Loucy (cell line): ENCODE data around the gene KCNA10.

Experiments
- H2AFZ ChIP-seq: fragments of 200-600 bp; sonication (generic); 2 replicates; pipeline ENCODE4 v1.6.0; 2016; ENCODE audit warnings: antibody characterized with exemption, mild to moderate bottlenecking, low read length, moderate library complexity
- H3F3A ChIP-seq: fragments of 200-600 bp; 2 replicates; pipeline ENCODE4 v1.6.0; 2016; ENCODE audit warnings: antibody characterized with exemption, low read depth, mild to moderate bottlenecking
- H3K27me3 ChIP-seq: fragments of 200-600 bp; sonication (generic); 2 replicates; pipeline ENCODE4 v1.6.1; 2014; ENCODE audit warnings: low read length, mild to moderate bottlenecking; ENCODE audit not compliant: insufficient read depth, poor library complexity, severe bottlenecking
- H3K36me3 ChIP-seq: fragments of 200-600 bp; sonication (generic); 2 replicates; pipeline ENCODE4 v1.6.1; 2016; ENCODE audit warnings: low read length; ENCODE audit not compliant: insufficient read depth
- H3K4me1 ChIP-seq: fragments of 200-600 bp; sonication (generic); 2 replicates; pipeline ENCODE4 v1.5.1; 2014; ENCODE audit warnings: low read length, mild to moderate bottlenecking; ENCODE audit not compliant: insufficient read depth, poor library complexity, severe bottlenecking
- H3K4me2 ChIP-seq: fragments of 200-600 bp; sonication (generic); 2 replicates; pipeline ENCODE4 v1.6.0; 2014; ENCODE audit warnings: antibody characterized with exemption, low read length, low read depth, mild to moderate bottlenecking; ENCODE audit not compliant: poor library complexity, severe bottlenecking
- H3K4me3 ChIP-seq: fragments of 200-600 bp; sonication (generic); 2 replicates; pipeline ENCODE4 v1.5.1; 2014; ENCODE audit warnings: low read length, mild to moderate bottlenecking, mixed read lengths; ENCODE audit not compliant: poor library complexity, severe bottlenecking
- H3K79me2 ChIP-seq: fragments of 200-600 bp; sonication (generic); 2 replicates; pipeline ENCODE4 v1.6.1; 2014; ENCODE audit warnings: low read length; ENCODE audit not compliant: insufficient read depth
- H3K9ac ChIP-seq: fragments of 200-600 bp; sonication (generic); 2 replicates; pipeline ENCODE4 v1.6.0; 2014; ENCODE audit warnings: mild to moderate bottlenecking, low read depth, low read length, moderate library complexity; ENCODE audit not compliant: poor library complexity, severe bottlenecking
- H3K9me2 ChIP-seq: fragments of 200-600 bp; sonication (generic); replicated peaks from 2 replicates; pipeline ENCODE4 v1.6.1; 2016; ENCODE audit warnings: low read depth, low read length, mixed read lengths
- H3K9me3 ChIP-seq: fragments of 200-600 bp; sonication (generic); 2 replicates; pipeline ENCODE4 v1.6.1; 2014; ENCODE audit warnings: mild to moderate bottlenecking, antibody characterized with exemption, low read length, low read depth; ENCODE audit not compliant: insufficient read depth
- H4K20me1 ChIP-seq: fragments of 200-600 bp; sonication (generic); 2 replicates; pipeline ENCODE4 v1.6.0; 2014; ENCODE audit warnings: antibody characterized with exemption, low read length, mild to moderate bottlenecking; ENCODE audit not compliant: insufficient read depth, poor library complexity, severe bottlenecking
- EZH2phosphoT487 ChIP-seq: fragments of 200-600 bp; IDR thresholded peaks from 2 replicates; pipeline ENCODE4 v1.6.1; 2018; ENCODE audit warnings: antibody characterized with exemption, mild to moderate bottlenecking, moderate library complexity, borderline replicate concordance
- TF ChIP-seq, protein P1 (sequence below): fragments of 200-600 bp; sonication (generic); conservative IDR thresholded peaks from 2 replicates; pipeline ENCODE4 v1.5.1; 2014; ENCODE audit warnings: mild to moderate bottlenecking, antibody characterized with exemption, low read length

Gene KCNA10

DNA sequence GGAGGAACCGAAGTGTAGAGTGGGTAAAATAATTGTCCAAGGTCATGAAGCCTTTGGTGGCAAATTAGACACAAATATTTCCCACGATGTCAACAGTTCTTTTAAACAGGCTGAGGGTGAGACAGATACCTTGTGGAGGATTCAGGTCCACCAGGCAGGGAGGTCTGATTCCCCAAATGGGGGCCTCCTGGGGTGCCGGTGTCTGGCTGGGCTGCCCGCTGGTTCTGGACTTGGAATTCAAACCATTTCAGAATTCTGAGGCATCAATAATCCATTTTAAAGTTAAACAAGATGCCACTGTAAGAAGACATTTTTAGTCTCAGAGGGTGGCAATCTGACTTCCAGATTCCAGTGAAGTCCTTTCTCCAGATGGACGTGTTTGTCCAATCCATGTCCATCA is 15.5 kb downstream of the KCNA10 start:
- Histone ChIP-seq H3K4me1 (no peaks in the 10 kb centered on the region), H4K20me1 (no peaks in the 10 kb centered on the region), H3K27me3 (no peaks in the 10 kb centered on the region), H3F3A (no peaks in the 10 kb centered on the region), H3K4me2 (no peak overlapping the region), H3K9me3 (no peaks in the 10 kb centered on the region), H3K9me2 (no peaks in the 10 kb centered on the region), H3K36me3 (no peaks in the 10 kb centered on the region), H3K4me3 (no peak overlapping the region), H3K79me2 (no peaks in the 10 kb centered on the region), H2AFZ (no peak overlapping the region), H3K9ac (no peak overlapping the region)
- TF ChIP-seq, protein P1, sequence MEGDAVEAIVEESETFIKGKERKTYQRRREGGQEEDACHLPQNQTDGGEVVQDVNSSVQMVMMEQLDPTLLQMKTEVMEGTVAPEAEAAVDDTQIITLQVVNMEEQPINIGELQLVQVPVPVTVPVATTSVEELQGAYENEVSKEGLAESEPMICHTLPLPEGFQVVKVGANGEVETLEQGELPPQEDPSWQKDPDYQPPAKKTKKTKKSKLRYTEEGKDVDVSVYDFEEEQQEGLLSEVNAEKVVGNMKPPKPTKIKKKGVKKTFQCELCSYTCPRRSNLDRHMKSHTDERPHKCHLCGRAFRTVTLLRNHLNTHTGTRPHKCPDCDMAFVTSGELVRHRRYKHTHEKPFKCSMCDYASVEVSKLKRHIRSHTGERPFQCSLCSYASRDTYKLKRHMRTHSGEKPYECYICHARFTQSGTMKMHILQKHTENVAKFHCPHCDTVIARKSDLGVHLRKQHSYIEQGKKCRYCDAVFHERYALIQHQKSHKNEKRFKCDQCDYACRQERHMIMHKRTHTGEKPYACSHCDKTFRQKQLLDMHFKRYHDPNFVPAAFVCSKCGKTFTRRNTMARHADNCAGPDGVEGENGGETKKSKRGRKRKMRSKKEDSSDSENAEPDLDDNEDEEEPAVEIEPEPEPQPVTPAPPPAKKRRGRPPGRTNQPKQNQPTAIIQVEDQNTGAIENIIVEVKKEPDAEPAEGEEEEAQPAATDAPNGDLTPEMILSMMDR = no peak
- no peak for TF ChIP-seq EZH2phosphoT487

GRCh38 chr1:110502402-110503151 is 16.4 kb downstream of the KCNA10 start:
- H3K4me1 ChIP-seq = no peaks in the 10 kb centered on the region
- H4K20me1 ChIP-seq = no peaks in the 10 kb centered on the region
- no peak overlapping the region for H2AFZ ChIP-seq
- H3K4me2 ChIP-seq = no peak overlapping the region
- no peaks in the 10 kb centered on the region for H3F3A ChIP-seq
- H3K4me3 ChIP-seq = no peak overlapping the region
- no peaks in the 10 kb centered on the region for H3K79me2 ChIP-seq
- no peaks in the 10 kb centered on the region for H3K9me3 ChIP-seq
- no peaks in the 10 kb centered on the region for H3K36me3 ChIP-seq
- no peaks in the 10 kb centered on the region for H3K9me2 ChIP-seq
- no peak overlapping the region for H3K9ac ChIP-seq
- H3K27me3 ChIP-seq = no peaks in the 10 kb centered on the region
- TF ChIP-seq EZH2phosphoT487 = no peak
- TF ChIP-seq, protein P1 = no peak

GRCh38 chr1:110501488-110502132 is 17.4 kb downstream of the KCNA10 start:
- no peaks in the 10 kb centered on the region for H3K36me3 ChIP-seq
- H3K4me1 ChIP-seq = no peaks in the 10 kb centered on the region
- TF ChIP-seq, protein P1 = no peak
- TF ChIP-seq EZH2phosphoT487 = no peak
- no peaks in the 10 kb centered on the region for H4K20me1 ChIP-seq
- H3K9ac ChIP-seq = no peak overlapping the region
- H3K4me2 ChIP-seq = no peak overlapping the region
- peak overlapping the region; percentile 27; the same call in 1 of the 2 replicates for H2AFZ ChIP-seq
- H3K4me3 ChIP-seq = no peak overlapping the region
- H3K9me3 ChIP-seq = no peaks in the 10 kb centered on the region
- no peaks in the 10 kb centered on the region for H3F3A ChIP-seq
- no peaks in the 10 kb centered on the region for H3K27me3 ChIP-seq
- H3K79me2 ChIP-seq = no peaks in the 10 kb centered on the region
- H3K9me2 ChIP-seq = no peaks in the 10 kb centered on the region
